Measurements from ENCODE around the gene VENTX. TPM values are rescaled to one million over a fixed set of nuclear protein-coding genes. Genes with fewer than 3 reads are reported as not detected.

Gene VENTX
- total RNA-seq, 1 experiment from 2014 or later = 28.0 TPM

DNA sequence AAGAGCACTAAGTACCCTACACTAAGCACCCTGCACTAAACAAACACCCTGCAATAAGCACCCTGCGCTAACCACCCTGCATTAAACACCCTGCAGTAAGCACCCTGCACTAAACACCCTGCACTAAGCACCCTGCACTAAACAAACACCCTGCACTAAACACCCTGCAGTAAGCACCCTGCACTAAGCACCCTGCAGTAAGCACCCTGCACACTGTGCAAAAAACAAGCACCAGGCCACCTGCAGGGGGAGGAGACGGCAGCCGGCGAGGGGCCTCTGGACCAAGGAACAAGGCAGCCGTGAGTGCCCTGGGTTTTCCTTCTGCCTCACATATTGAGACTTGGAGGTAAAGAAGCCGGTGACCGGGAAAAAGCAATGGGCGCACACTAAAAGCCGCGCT lies 47.4 kb upstream of the VENTX start:
- Mint-ChIP-seq H3K27ac (no peak overlapping the region), H3K4me3 (no peak overlapping the region), H3K27me3 (ENCODE audit: low read depth) (peaks cover 12% of the 10 kb centered on the region), H3K4me1 (no peaks in the 10 kb centered on the region), H3K9me3 (peaks cover 28% of the 10 kb centered on the region), H3K36me3 (peaks cover 30% of the 10 kb centered on the region)
- ATAC-seq (no peak), DNase-seq (ENCODE audit: low spot score) (no peak)
- CTCF ChIA-PET = no interaction called here
- TF ChIP-seq, protein P1, sequence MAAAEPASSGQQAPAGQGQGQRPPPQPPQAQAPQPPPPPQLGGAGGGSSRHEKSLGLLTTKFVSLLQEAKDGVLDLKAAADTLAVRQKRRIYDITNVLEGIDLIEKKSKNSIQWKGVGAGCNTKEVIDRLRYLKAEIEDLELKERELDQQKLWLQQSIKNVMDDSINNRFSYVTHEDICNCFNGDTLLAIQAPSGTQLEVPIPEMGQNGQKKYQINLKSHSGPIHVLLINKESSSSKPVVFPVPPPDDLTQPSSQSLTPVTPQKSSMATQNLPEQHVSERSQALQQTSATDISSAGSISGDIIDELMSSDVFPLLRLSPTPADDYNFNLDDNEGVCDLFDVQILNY (CRISPR knock-in tag; IDR thresholded peaks at IDR 0.05) = no peak
- no peak for TF ChIP-seq ZNF416 (CRISPR knock-in tag; IDR thresholded peaks at IDR 0.05)
- TF ChIP-seq, protein P2, sequence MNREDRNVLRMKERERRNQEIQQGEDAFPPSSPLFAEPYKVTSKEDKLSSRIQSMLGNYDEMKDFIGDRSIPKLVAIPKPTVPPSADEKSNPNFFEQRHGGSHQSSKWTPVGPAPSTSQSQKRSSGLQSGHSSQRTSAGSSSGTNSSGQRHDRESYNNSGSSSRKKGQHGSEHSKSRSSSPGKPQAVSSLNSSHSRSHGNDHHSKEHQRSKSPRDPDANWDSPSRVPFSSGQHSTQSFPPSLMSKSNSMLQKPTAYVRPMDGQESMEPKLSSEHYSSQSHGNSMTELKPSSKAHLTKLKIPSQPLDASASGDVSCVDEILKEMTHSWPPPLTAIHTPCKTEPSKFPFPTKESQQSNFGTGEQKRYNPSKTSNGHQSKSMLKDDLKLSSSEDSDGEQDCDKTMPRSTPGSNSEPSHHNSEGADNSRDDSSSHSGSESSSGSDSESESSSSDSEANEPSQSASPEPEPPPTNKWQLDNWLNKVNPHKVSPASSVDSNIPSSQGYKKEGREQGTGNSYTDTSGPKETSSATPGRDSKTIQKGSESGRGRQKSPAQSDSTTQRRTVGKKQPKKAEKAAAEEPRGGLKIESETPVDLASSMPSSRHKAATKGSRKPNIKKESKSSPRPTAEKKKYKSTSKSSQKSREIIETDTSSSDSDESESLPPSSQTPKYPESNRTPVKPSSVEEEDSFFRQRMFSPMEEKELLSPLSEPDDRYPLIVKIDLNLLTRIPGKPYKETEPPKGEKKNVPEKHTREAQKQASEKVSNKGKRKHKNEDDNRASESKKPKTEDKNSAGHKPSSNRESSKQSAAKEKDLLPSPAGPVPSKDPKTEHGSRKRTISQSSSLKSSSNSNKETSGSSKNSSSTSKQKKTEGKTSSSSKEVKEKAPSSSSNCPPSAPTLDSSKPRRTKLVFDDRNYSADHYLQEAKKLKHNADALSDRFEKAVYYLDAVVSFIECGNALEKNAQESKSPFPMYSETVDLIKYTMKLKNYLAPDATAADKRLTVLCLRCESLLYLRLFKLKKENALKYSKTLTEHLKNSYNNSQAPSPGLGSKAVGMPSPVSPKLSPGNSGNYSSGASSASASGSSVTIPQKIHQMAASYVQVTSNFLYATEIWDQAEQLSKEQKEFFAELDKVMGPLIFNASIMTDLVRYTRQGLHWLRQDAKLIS (CRISPR knock-in tag; IDR thresholded peaks at IDR 0.05; ENCODE audit: borderline replicate concordance) = no peak
- TF ChIP-seq, protein P3, sequence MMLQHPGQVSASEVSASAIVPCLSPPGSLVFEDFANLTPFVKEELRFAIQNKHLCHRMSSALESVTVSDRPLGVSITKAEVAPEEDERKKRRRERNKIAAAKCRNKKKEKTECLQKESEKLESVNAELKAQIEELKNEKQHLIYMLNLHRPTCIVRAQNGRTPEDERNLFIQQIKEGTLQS (CRISPR knock-in tag; conservative IDR thresholded peaks at IDR 0.05) = no peak
- no peak for TF ChIP-seq RELA (CRISPR knock-in tag; IDR thresholded peaks at IDR 0.05; ENCODE audit: borderline replicate concordance)
- TF ChIP-seq ZBTB21 (CRISPR knock-in tag; IDR thresholded peaks at IDR 0.05; ENCODE audit: borderline replicate concordance) = no peak
- TF ChIP-seq NFYB (CRISPR knock-in tag; conservative IDR thresholded peaks at IDR 0.05; ENCODE audit: low read depth) = no peak
- TF ChIP-seq, protein P4, sequence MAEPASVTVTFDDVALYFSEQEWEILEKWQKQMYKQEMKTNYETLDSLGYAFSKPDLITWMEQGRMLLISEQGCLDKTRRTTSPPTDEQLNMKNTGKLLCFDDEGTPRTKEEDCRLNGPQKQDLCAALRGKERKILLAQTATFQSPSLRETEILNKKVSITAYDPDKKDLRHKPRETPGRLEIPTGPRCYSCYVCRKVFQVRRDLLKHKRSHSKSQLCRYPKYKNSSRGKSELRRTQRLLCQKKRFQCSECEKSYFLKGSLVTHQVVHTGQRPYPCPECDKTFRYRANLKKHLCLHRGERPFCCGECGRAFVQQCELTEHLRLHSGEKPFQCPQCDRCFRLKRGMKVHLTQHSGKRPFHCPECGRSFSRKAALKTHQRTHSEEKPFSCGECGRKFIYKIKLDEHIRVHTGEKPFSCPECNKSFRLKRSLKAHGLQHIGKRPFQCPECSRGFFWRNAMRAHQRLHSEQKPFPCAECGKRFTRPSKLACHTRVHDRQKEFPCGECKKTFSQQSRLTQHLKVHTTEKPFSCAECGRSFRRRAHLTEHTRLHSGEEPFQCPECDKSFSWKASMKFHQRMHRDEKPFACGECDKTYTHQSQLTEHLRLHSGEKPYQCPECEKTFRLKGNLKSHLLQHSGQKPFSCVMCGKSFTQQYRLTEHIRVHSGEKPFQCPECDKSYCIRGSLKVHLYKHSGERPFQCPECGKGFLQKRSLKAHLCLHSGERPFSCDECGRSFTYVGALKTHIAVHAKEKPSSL (CRISPR knock-in tag; conservative IDR thresholded peaks at IDR 0.05) = no peak
- TF ChIP-seq, protein P5, sequence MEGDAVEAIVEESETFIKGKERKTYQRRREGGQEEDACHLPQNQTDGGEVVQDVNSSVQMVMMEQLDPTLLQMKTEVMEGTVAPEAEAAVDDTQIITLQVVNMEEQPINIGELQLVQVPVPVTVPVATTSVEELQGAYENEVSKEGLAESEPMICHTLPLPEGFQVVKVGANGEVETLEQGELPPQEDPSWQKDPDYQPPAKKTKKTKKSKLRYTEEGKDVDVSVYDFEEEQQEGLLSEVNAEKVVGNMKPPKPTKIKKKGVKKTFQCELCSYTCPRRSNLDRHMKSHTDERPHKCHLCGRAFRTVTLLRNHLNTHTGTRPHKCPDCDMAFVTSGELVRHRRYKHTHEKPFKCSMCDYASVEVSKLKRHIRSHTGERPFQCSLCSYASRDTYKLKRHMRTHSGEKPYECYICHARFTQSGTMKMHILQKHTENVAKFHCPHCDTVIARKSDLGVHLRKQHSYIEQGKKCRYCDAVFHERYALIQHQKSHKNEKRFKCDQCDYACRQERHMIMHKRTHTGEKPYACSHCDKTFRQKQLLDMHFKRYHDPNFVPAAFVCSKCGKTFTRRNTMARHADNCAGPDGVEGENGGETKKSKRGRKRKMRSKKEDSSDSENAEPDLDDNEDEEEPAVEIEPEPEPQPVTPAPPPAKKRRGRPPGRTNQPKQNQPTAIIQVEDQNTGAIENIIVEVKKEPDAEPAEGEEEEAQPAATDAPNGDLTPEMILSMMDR (IDR thresholded peaks at IDR 0.05) = no peak
- no peak for TF ChIP-seq NFE2L1 (CRISPR knock-in tag; IDR thresholded peaks at IDR 0.05)
- TF ChIP-seq ZNF671 (CRISPR knock-in tag; IDR thresholded peaks at IDR 0.05) = no peak
- no peak for TF ChIP-seq TEAD1 (CRISPR knock-in tag; IDR thresholded peaks at IDR 0.05)
- TF ChIP-seq ELF4 (CRISPR knock-in tag; IDR thresholded peaks at IDR 0.05; ENCODE audit: low read depth) = no peak
- no peak for TF ChIP-seq ZNF121 (CRISPR knock-in tag; IDR thresholded peaks at IDR 0.05)
- TF ChIP-seq, protein P6, sequence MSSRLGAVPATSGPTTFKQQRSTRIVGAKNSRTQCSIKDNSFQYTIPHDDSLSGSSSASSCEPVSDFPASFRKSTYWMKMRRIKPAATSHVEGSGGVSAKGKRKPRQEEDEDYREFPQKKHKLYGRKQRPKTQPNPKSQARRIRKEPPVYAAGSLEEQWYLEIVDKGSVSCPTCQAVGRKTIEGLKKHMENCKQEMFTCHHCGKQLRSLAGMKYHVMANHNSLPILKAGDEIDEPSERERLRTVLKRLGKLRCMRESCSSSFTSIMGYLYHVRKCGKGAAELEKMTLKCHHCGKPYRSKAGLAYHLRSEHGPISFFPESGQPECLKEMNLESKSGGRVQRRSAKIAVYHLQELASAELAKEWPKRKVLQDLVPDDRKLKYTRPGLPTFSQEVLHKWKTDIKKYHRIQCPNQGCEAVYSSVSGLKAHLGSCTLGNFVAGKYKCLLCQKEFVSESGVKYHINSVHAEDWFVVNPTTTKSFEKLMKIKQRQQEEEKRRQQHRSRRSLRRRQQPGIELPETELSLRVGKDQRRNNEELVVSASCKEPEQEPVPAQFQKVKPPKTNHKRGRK (CRISPR knock-in tag; IDR thresholded peaks at IDR 0.05; ENCODE audit: borderline replicate concordance) = no peak
- TF ChIP-seq ZNF396 (CRISPR knock-in tag; IDR thresholded peaks at IDR 0.05; ENCODE audit: borderline replicate concordance) = no peak
- POLR2A ChIA-PET = interaction anchor here (0.6 kb wide), 1 partner anchor 28 kb away, joined by 3 read pairs; no protein-coding TSS in a partner anchor
